Testis (tissue), 3 donors: ENCODE data around the gene FBL. TPM values are rescaled to one million over a fixed set of nuclear protein-coding genes. Genes with fewer than 3 reads are reported as not detected.

Experiments used
- DNase-seq: peaks from one replicate; pipeline ENCODE4 v3.0.0-alpha.2; 2019
- H3K27ac ChIP-seq, 2 donors: fragments of 200-600 bp; sonication (generic); one replicate each; pipeline ENCODE4 v1.5.1; 2019
- H3K27me3 ChIP-seq: fragments of 200-600 bp; sonication (generic); one replicate; pipeline ENCODE4 v1.5.1; 2019
- H3K36me3 ChIP-seq: fragments of 200-600 bp; sonication (generic); one replicate; pipeline ENCODE4 v1.5.1; 2017; ENCODE audit warnings: low read depth; ENCODE audit errors: missing control alignments
- H3K4me1 ChIP-seq: fragments of 200-600 bp; sonication (generic); one replicate; pipeline ENCODE4 v1.5.1; 2019
- H3K4me3 ChIP-seq, 2 donors: fragments of 200-600 bp; sonication (generic); one replicate each; pipeline ENCODE4 v1.5.1; 2017 to 2019
- H3K9me3 ChIP-seq: fragments of 200-600 bp; sonication (generic); one replicate; pipeline ENCODE4 v1.5.1; 2017
- POLR2A ChIP-seq: fragments of 450-650 bp; IDR thresholded peaks from one replicate; pipeline ENCODE4 v1.6.1; 2017; ENCODE audit warnings: antibody characterized with exemption, mild to moderate bottlenecking, moderate library complexity
- WGBS, 2 donors: methylation state at CpG; one replicate each; pipeline ENCODE4 v1.1.5; 2018; 5-methylcytosine and 5-hydroxymethylcytosine counted together
- intact Hi-C: fragments of 100-400 bp; cut with DNase I; formaldehyde crosslinking; loops from one replicate; pipeline ENCODE4 v1.15.1; 2023; ENCODE audit warnings: low total_unique reads
- polyA plus RNA-seq: library from polyadenylated mRNA; stranded (reverse); fragments of 350-450 nt; fragmentation: Illumina TruSeq; extraction: RNeasy Lipid Tissue Mini Kit (QIAGEN cat#74804); gene quantifications from one replicate; pipeline ENCODE4 v1.2.3, GENCODE V29; 2014; ENCODE audit warnings: low read depth, low replicate concordance; ENCODE audit not compliant: insufficient read depth
- total RNA-seq, 2 donors: library from RNA; depleted of rRNA; stranded (reverse); fragments of >200 nt; gene quantifications; one replicate each; pipeline ENCODE4 v1.2.3, GENCODE V29; 2016
- TF ChIP-seq, protein P1 (sequence below), 3 experiments: fragments of 450-650 bp in 2 of 3; fragments of 200-600 bp in 1 of 3; sonication (generic) in 1 of 3; IDR thresholded peaks; one replicate each; pipeline ENCODE4 v1.5.1; 2016 to 2019; ENCODE audit warnings: antibody characterized with exemption in 3 of 3, mild to moderate bottlenecking in 2 of 3, moderate library complexity in 1 of 3

Gene FBL
- total and polyA plus RNA-seq, 3 donors from 2014 or later = 236 to 303 (median 301) TPM

DNA sequence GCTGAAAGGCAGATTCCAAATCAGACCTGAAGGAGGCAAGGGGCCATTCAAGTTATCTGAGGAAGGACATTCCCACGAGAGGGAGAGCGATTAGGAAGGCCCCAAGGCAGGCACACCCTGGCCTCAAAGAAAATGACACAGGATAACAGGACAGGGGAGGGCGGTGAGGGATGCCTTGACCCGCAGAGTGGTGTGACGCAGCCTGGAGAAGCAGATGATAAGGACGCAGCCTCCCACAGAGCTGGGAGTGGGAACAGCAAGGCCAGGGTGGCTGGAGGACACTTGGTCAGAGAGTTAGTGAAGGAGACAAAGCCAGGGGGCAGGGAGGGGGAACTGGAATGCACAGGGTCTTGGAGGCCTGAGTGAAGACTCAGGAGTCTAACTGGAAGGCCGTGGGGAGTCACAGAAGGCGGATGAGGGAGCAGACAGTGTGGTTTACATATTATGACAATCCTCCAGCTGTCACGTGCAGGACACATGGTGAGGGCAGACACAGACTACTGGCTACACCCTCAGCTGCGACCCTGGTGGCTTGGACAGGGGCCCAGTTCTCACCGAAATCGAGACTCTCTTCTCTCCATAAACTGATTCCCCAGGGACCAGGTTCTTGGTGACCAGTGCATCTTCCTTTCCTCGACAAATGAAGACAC, 6.4 kb downstream of the FBL start:
- Histone ChIP-seq H3K4me3 (no peak overlapping the region), H3K36me3 (no peaks in the 10 kb centered on the region), H3K9me3 (no peaks in the 10 kb centered on the region), H3K27ac (peak overlapping the region; percentile 80 to 81), H3K4me1 (peaks cover 54% of the 10 kb centered on the region), H3K27me3 (no peaks in the 10 kb centered on the region)
- no peak for TF ChIP-seq POLR2A
- TF ChIP-seq, protein P1, sequence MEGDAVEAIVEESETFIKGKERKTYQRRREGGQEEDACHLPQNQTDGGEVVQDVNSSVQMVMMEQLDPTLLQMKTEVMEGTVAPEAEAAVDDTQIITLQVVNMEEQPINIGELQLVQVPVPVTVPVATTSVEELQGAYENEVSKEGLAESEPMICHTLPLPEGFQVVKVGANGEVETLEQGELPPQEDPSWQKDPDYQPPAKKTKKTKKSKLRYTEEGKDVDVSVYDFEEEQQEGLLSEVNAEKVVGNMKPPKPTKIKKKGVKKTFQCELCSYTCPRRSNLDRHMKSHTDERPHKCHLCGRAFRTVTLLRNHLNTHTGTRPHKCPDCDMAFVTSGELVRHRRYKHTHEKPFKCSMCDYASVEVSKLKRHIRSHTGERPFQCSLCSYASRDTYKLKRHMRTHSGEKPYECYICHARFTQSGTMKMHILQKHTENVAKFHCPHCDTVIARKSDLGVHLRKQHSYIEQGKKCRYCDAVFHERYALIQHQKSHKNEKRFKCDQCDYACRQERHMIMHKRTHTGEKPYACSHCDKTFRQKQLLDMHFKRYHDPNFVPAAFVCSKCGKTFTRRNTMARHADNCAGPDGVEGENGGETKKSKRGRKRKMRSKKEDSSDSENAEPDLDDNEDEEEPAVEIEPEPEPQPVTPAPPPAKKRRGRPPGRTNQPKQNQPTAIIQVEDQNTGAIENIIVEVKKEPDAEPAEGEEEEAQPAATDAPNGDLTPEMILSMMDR (IDR thresholded peaks at IDR 0.05) = no peak
- peak; percentile 95 for DNase-seq
- intact Hi-C loops = loop anchor here (10.0 kb wide), 1 partner anchor 135 kb away; the partner anchor contains the start of gene PSMC4
- 51 to 60% methylated on average over 13 of the region's 13 CpGs for WGBS, 2 donors

DNA sequence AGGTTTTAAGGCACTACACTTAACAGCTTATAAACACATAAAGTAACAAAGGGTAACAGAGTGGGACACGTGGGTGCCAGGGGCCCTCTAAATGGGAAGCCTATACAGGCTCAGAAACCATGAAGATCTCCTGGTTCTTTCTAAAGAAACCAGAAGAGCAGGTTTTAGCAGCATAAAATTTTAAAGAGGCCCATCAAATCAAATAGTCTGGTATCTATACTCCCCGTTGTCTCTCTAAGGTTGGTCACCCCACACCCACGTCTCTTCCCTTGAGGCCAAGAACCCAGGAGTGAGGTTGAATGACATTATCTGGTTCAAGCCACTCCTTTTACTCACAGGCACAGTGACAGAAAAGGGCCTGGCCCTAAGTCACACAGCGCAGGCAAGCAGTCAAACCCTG, 7.6 kb downstream of the FBL start:
- Histone ChIP-seq H3K4me1 (peaks cover 45% of the 10 kb centered on the region), H3K36me3 (no peaks in the 10 kb centered on the region), H3K27ac (peak overlapping the region; percentile 62 to 65), H3K9me3 (no peaks in the 10 kb centered on the region), H3K27me3 (no peaks in the 10 kb centered on the region), H3K4me3 (no peak overlapping the region)
- TF ChIP-seq, protein P1 (IDR thresholded peaks at IDR 0.05) = no peak
- no peak for TF ChIP-seq POLR2A
- no peak for DNase-seq
- intact Hi-C loops = no loop called here
- 55 to 84% methylated on average over 4 of the region's 4 CpGs for WGBS, 2 donors

DNA sequence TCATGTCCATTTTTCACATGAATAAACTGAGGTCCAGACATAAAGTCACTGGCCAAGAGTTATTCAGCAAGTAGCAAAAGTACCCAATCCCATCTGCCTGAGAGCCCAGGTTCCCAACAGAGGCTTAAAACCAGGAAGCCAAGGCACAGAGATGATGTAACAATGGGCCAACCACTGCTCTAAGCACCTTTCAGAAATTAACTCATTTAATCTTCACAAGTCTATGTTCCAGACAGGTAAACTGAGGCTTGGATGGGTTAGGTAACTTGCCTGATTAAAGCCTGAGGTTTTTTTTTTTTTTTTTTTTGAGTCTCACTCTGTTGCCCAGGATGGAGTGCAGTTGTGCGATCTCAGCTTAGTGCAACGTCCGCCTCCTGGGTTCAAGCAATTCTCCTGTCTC, 8.2 kb downstream of the FBL start:
- TF ChIP-seq, protein P1 (IDR thresholded peaks at IDR 0.05) = no peak
- no peak for TF ChIP-seq POLR2A
- DNase-seq = no peak
- Histone ChIP-seq H3K9me3 (no peaks in the 10 kb centered on the region), H3K4me3 (no peak overlapping the region), H3K4me1 (peaks cover 39% of the 10 kb centered on the region), H3K27me3 (no peaks in the 10 kb centered on the region), H3K27ac (peak overlapping the region in 1 of 2 donors; percentile 62), H3K36me3 (no peaks in the 10 kb centered on the region)
- WGBS, 2 donors = 93 to 97% methylated on average over 3 of the region's 3 CpGs
- intact Hi-C loops = no loop called here

DNA sequence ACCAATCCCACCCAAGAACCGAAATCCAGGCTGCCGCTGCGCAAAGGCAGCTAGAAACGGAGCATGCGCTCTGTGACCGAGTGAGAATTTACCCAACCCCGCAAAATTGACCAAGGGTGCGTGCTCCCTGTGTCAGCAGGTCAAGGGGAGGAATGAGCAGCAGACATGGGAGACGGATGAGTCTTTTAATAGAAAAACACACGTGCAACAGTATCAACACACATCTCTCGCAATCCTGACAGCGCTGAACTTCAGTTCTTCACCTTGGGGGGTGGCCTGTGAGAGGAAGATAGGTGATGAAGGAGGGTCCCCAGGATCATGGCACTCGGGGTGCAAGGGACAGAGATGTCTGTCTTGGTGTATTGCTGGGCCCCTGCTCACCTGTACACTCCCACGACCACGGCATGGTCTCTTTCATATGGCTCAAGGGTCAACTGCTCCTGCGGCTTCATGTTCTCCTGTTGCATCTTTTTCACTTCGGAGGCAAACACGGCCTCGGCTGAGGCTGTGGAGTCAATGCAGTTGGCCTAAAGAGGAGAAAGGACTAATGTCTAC, 11.8 kb downstream of the FBL start:
- no peaks in the 10 kb centered on the region for H3K36me3 ChIP-seq
- no peak for DNase-seq

More for the DNA sequence above, 11.8 kb downstream of the FBL start:
- H3K27me3 ChIP-seq = no peaks in the 10 kb centered on the region
- H3K27ac ChIP-seq = peak overlapping the region; percentile 90 to 93
- H3K4me1 ChIP-seq = peaks cover 24% of the 10 kb centered on the region
- TF ChIP-seq, protein P1 (IDR thresholded peaks at IDR 0.05) = no peak
- TF ChIP-seq POLR2A = no peak
- H3K9me3 ChIP-seq = no peaks in the 10 kb centered on the region
- peak overlapping the region; percentile 90 to 93 for H3K4me3 ChIP-seq
- 33 to 34% methylated on average over 16 to 19 of the region's 19 CpGs for WGBS, 2 donors
- intact Hi-C loops = no loop called here
